Uterus (tissue), 4 donors: ENCODE data around the gene FAM221B. TPM values are rescaled to one million over a fixed set of nuclear protein-coding genes. Genes with fewer than 3 reads are reported as not detected.

Experiments used
- DNase-seq, 2 donors: peaks; one replicate each; pipeline ENCODE4 v3.0.0-alpha.2; 2019 to 2020
- H3K27ac ChIP-seq, 2 donors: fragments of 200-600 bp; sonication (generic); 1 replicate in 1 of 2; 2 replicates in 1 of 2; pipeline ENCODE4 v1.5.1; 2016 to 2018
- H3K27me3 ChIP-seq, 2 donors: fragments of 200-600 bp; sonication (generic); one replicate each; pipeline ENCODE4 v1.5.1; 2018 to 2019; ENCODE audit warnings: control low read depth in 1 of 2
- H3K36me3 ChIP-seq, 2 donors: fragments of 200-600 bp; sonication (generic); one replicate each; pipeline ENCODE4 v1.5.1; 2019; ENCODE audit warnings: control low read depth in 1 of 2
- H3K4me1 ChIP-seq, 2 donors: fragments of 200-600 bp; sonication (generic); one replicate each; pipeline ENCODE4 v1.5.1; 2018 to 2019; ENCODE audit warnings: control low read depth in 1 of 2
- H3K4me3 ChIP-seq, 2 donors: fragments of 200-600 bp; sonication (generic); 1 replicate in 1 of 2; 2 replicates in 1 of 2; pipeline ENCODE4 v1.5.1; 2018 to 2019; ENCODE audit warnings: mild to moderate bottlenecking in 1 of 2
- H3K9me3 ChIP-seq, 2 donors: fragments of 200-600 bp; sonication (generic); one replicate each; pipeline ENCODE4 v1.5.1; 2019; ENCODE audit warnings: control low read depth in 1 of 2
- POLR2A ChIP-seq, 2 donors: fragments of 450-650 bp; IDR thresholded peaks; one replicate each; pipeline ENCODE4 v1.6.1; 2016; ENCODE audit warnings: antibody characterized with exemption in 2 of 2, mild to moderate bottlenecking in 1 of 2, moderate library complexity in 1 of 2
- intact Hi-C: fragments of 100-400 bp; cut with DNase I; formaldehyde crosslinking; loops from one replicate; pipeline ENCODE4 v1.15.1; 2023; ENCODE audit warnings: low total_unique reads
- small RNA-seq: library from RNA; depleted of rRNA; stranded (forward); fragments of <200 nt; gene quantifications from one replicate; pipeline ENCODE3, GENCODE V24; 2016
- total RNA-seq, 4 donors: library from RNA; depleted of rRNA in 3 of 4; stranded (reverse); fragments of >200 nt in 3 of 4; gene quantifications; one replicate each; pipeline versions ENCODE4 v1.1.0 to v1.2.4, GENCODE V29; 2014 to 2023
- TF ChIP-seq, protein P1 (sequence below), 4 experiments: fragments of 200-600 bp in 2 of 4; fragments of 450-650 bp in 2 of 4; sonication (generic) in 2 of 4; IDR thresholded peaks; one replicate each; pipeline ENCODE4 v1.5.1; 2016 to 2019; ENCODE audit warnings: antibody characterized with exemption in 4 of 4, mild to moderate bottlenecking in 2 of 4, moderate library complexity in 1 of 4
- donor health status: DM: yes; HTN: yes; CAD: no.

Gene FAM221B
- total RNA-seq, 4 donors from 2014 or later = not detected

DNA sequence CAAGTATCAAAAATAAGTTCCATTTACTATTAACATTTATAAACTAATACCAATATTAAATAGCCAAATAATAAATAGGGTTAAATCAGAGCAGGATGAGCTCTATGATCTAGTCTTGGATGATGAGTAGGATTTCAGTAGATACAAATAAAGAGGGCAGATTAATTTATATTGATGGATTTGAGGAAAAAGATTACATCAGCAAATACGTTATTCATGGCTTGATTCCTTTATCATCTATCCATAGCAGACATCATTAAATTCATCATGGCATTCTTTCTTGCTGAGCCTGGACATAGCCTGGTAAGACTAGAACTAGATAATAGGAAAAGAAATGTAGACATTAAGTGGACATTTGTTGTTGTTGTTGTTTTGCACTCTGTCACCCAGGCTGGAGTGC, 61.1 kb downstream of the FAM221B start:
- Histone ChIP-seq H3K27me3 (no peaks in the 10 kb centered on the region), H3K27ac (no peak overlapping the region), H3K36me3 (no peaks in the 10 kb centered on the region), H3K9me3 (no peaks in the 10 kb centered on the region), H3K4me1 (no peaks in the 10 kb centered on the region), H3K4me3 (no peak overlapping the region)
- DNase-seq = no peak
- TF ChIP-seq POLR2A (IDR thresholded peaks at IDR 0.05) = no peak
- TF ChIP-seq, protein P1, sequence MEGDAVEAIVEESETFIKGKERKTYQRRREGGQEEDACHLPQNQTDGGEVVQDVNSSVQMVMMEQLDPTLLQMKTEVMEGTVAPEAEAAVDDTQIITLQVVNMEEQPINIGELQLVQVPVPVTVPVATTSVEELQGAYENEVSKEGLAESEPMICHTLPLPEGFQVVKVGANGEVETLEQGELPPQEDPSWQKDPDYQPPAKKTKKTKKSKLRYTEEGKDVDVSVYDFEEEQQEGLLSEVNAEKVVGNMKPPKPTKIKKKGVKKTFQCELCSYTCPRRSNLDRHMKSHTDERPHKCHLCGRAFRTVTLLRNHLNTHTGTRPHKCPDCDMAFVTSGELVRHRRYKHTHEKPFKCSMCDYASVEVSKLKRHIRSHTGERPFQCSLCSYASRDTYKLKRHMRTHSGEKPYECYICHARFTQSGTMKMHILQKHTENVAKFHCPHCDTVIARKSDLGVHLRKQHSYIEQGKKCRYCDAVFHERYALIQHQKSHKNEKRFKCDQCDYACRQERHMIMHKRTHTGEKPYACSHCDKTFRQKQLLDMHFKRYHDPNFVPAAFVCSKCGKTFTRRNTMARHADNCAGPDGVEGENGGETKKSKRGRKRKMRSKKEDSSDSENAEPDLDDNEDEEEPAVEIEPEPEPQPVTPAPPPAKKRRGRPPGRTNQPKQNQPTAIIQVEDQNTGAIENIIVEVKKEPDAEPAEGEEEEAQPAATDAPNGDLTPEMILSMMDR (IDR thresholded peaks at IDR 0.05) = no peak
- intact Hi-C loops = no loop called here

DNA sequence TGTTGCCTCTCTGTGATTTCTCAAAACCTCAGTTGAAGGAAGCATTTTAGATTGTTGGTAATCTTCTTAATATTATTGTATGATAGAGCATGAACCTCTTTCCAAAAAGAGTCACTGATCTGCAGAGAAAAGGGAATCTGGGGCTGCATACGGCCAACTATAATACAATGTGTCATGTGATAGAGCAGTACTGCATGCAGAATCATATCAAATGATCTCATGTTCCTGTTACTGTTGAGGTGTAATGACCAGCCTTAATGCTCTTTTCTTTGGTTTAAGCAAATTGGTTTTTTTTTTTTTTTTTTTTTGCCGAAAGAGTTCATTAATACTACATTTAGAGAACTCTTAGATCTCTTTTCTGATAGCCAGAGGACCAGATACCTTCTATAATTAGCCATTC, 61.5 kb downstream of the FAM221B start:
- no peaks in the 10 kb centered on the region for H3K4me1 ChIP-seq
- TF ChIP-seq, protein P1 (IDR thresholded peaks at IDR 0.05) = no peak
- no peak for TF ChIP-seq POLR2A (IDR thresholded peaks at IDR 0.05)
- no peaks in the 10 kb centered on the region for H3K27me3 ChIP-seq
- H3K9me3 ChIP-seq = no peaks in the 10 kb centered on the region
- DNase-seq = no peak
- H3K27ac ChIP-seq = no peak overlapping the region
- no peak overlapping the region for H3K4me3 ChIP-seq
- intact Hi-C loops = no loop called here
- no peaks in the 10 kb centered on the region for H3K36me3 ChIP-seq

Small RNA genes within 50 kb of the gene (small RNA-seq; reads per million reads assigned to genes)
- not detected for gene HINT2

Other genes with a start within 250 kb of the FAM221B start
- gene TESK1, start 223.5 kb downstream of the FAM221B start, total RNA-seq = 10 to 100 TPM in 3 of 4 donors, 1 to 10 TPM in 1; 2.0 to 59.7 (median 15.5) TPM
- gene CD72, start 210.3 kb downstream of the FAM221B start, total RNA-seq = 1 to 10 TPM in 2 of 4 donors, not detected in 2; 2.8 to 3.0 TPM
- under 1 TPM in 2 of 4 donors, not detected in 2; 0.21 to 0.51 TPM for gene SIT1, start 177.8 kb downstream of the FAM221B start, total RNA-seq
- over 10,000 TPM in 2 of 4 donors, 1,000 to 10,000 TPM in 2; 2,632 to 57,722 (median 9,015) TPM for gene RMRP, start 170.7 kb downstream of the FAM221B start, total RNA-seq
- 100 to 1,000 TPM in 1 of 4 donors, 10 to 100 TPM in 2, 1 to 10 TPM in 1; 9.0 to 120 (median 32.1) TPM for gene CCDC107, start 170.4 kb downstream of the FAM221B start, total RNA-seq
- gene ARHGEF39, start 163.5 kb downstream of the FAM221B start, total RNA-seq = 1 to 10 TPM in 3 of 4 donors, not detected in 1; 1.5 to 3.6 (median 2.4) TPM
- under 1 TPM in 1 of 4 donors, not detected in 3; 0.14 TPM for gene CA9, start 154.8 kb downstream of the FAM221B start, total RNA-seq
- 1,000 to 10,000 TPM in 2 of 4 donors, 100 to 1,000 TPM in 2; 491 to 2,682 (median 829) TPM for gene TPM2, start 138.8 kb downstream of the FAM221B start, total RNA-seq
- 100 to 1,000 TPM; 202 to 540 (median 281) TPM for gene TLN1, start 96.5 kb downstream of the FAM221B start, total RNA-seq
- gene CREB3, start 96.1 kb downstream of the FAM221B start, total RNA-seq = 100 to 1,000 TPM in 1 of 4 donors, 10 to 100 TPM in 3; 30.5 to 105 (median 47.2) TPM
- 100 to 1,000 TPM in 1 of 4 donors, 10 to 100 TPM in 3; 26.9 to 104 (median 42.1) TPM for gene GBA2, start 79.5 kb downstream of the FAM221B start, total RNA-seq
- 10 to 100 TPM in 2 of 4 donors, 1 to 10 TPM in 2; 2.0 to 38.1 (median 10.3) TPM for gene RGP1, start 79.4 kb downstream of the FAM221B start, total RNA-seq
- not detected for gene MSMP, start 74.5 kb downstream of the FAM221B start, total RNA-seq
- 10 to 100 TPM in 3 of 4 donors, 1 to 10 TPM in 1; 3.8 to 70.4 (median 31.7) TPM for gene NPR2, start 37.1 kb downstream of the FAM221B start, total RNA-seq
- gene SPAG8, start 16.5 kb downstream of the FAM221B start, total RNA-seq = 1 to 10 TPM in 2 of 4 donors, under 1 TPM in 1, not detected in 1; 0.26 to 6.0 (median 4.0) TPM
- 10 to 100 TPM in 3 of 4 donors, not detected in 1; 11.3 to 38.2 (median 31.5) TPM for gene HINT2, start 13.7 kb downstream of the FAM221B start, total RNA-seq
- 10 to 100 TPM in 3 of 4 donors, 1 to 10 TPM in 1; 6.7 to 43.3 (median 14.6) TPM for gene TMEM8B, start 496 bp upstream of the FAM221B start, total RNA-seq
- not detected for gene OR13J1, start 41.7 kb upstream of the FAM221B start, total RNA-seq
- 10 to 100 TPM in 1 of 4 donors, 1 to 10 TPM in 1, under 1 TPM in 1, not detected in 1; 0.59 to 10.1 (median 1.4) TPM for gene HRCT1, start 77.5 kb upstream of the FAM221B start, total RNA-seq
- gene SPAAR, start 80.8 kb upstream of the FAM221B start, total RNA-seq = 10 to 100 TPM in 1 of 4 donors, 1 to 10 TPM in 1, under 1 TPM in 2; 0.29 to 11.7 (median 2.3) TPM
- not detected for gene OR2S2, start 129.4 kb upstream of the FAM221B start, total RNA-seq
- 10 to 100 TPM; 14.3 to 37.7 (median 30.7) TPM for gene RECK, start 208.2 kb upstream of the FAM221B start, total RNA-seq